Thoracic aorta (tissue), 2 donors: ENCODE data around the gene CYP24A1. TPM values are rescaled to one million over a fixed set of nuclear protein-coding genes. Genes with fewer than 3 reads are reported as not detected.
"Not testable (repeated sequence)": the region's sequence is repeated elsewhere in the genome, so short reads cannot be mapped to it uniquely, and the experiment has no call there.

Source experiments
- ATAC-seq: fragments of 150-250 bp; one replicate; pipeline ENCODE4 v1.8.0; 2017; ENCODE audit warnings: low read depth; ENCODE audit not compliant: insufficient number of reproducible peaks, low FRiP score
- DNase-seq: peaks from one replicate; pipeline ENCODE4 v3.0.0-alpha.2; 2020; ENCODE audit warnings: low spot score
- H3K27ac ChIP-seq, 2 donors: fragments of 200-600 bp; sonication (generic); 1 replicate in 1 of 2; 2 replicates in 1 of 2; pipeline ENCODE4 v1.5.1; 2016; ENCODE audit warnings: mild to moderate bottlenecking in 2 of 2, moderate library complexity in 2 of 2
- H3K27me3 ChIP-seq: fragments of 200-600 bp; sonication (generic); replicated peaks from 2 replicates; pipeline ENCODE4 v1.6.0; 2016; ENCODE audit warnings: mild to moderate bottlenecking; ENCODE audit not compliant: insufficient read depth
- H3K36me3 ChIP-seq: fragments of 200-600 bp; sonication (generic); one replicate; pipeline ENCODE4 v1.5.1; 2016
- H3K4me1 ChIP-seq, 2 donors: fragments of 200-600 bp; sonication (generic); 1 replicate in 1 of 2; 2 replicates in 1 of 2; pipeline versions ENCODE4 v1.5.1 to v1.6.0; 2016; ENCODE audit warnings: low read depth in 2 of 2, mild to moderate bottlenecking in 1 of 2; ENCODE audit not compliant: control insufficient read depth in 1 of 2
- H3K4me3 ChIP-seq: fragments of 200-600 bp; sonication (generic); 2 replicates; pipeline ENCODE4 v1.5.1; 2016; ENCODE audit warnings: mild to moderate bottlenecking
- H3K9me3 ChIP-seq: fragments of 200-600 bp; sonication (generic); 2 replicates; pipeline ENCODE4 v1.5.1; 2016
- CTCF ChIP-seq: fragments of 200-600 bp; sonication (generic); IDR thresholded peaks from one replicate; pipeline ENCODE4 v1.5.1; 2019; ENCODE audit warnings: antibody characterized with exemption
- total RNA-seq, 2 donors: library from RNA; depleted of rRNA; stranded (reverse); fragments of >200 nt; gene quantifications; one replicate each; pipeline versions ENCODE4 v1.1.0 to v1.2.3, GENCODE V29; 2016

CYP24A1 gene
- total RNA-seq, 2 donors from 2014 or later = not detected

DNA sequence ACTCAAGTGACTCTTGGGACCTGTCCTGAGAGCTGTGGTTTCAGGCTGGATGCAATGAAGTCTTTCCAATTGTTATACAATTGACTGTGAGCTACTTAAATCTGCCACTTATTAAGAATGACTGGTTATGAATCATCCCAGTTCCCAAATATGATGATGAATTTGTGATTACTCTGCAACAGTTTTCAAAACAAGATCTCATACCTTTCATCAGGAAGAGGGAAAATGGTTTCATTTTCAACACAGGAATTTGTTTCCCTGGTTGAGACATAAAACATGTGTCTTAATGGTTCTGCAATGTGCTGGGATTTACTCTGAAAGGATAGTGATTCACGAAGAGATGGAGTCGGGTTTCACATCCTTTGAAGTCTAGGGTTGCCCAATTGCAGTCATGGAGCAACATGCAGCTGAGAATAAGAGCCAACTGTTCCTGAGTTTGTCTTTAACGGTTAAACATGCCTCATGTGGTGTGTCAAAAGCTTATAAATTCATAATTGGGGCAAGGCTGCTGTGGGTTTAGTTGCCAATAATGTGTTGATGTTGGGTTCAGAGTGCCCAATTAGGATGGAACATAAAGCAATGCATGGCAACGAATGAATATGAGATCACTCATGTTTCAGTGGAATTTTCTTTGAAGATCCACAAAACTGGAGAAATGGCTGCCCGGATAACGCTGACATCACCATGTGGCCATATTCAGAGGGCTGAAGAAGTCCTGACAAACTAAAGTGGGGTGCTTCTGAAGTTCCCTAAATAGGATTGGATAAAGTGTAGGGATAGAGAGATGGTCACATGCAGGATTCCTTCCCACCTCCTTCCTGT, 41.0 kb downstream of the CYP24A1 start:
- Histone ChIP-seq H3K4me3 (no peak overlapping the region), H3K27ac (no peak overlapping the region), H3K36me3 (no peaks in the 10 kb centered on the region), H3K27me3 (no peaks in the 10 kb centered on the region), H3K9me3 (no peaks in the 10 kb centered on the region), H3K4me1 (no peaks in the 10 kb centered on the region)
- no peak for TF ChIP-seq CTCF
- DNase-seq (no peak), ATAC-seq (no peak)

GRCh38 chr20:54131675-54132611, 41.8 kb downstream of the CYP24A1 start:
- ATAC-seq (no peak), DNase-seq (no peak)
- Histone ChIP-seq H3K27ac (no peak overlapping the region), H3K4me3 (no peak overlapping the region), H3K9me3 (no peaks in the 10 kb centered on the region), H3K4me1 (no peaks in the 10 kb centered on the region), H3K36me3 (no peaks in the 10 kb centered on the region), H3K27me3 (no peaks in the 10 kb centered on the region)
- TF ChIP-seq CTCF = no peak

DNA sequence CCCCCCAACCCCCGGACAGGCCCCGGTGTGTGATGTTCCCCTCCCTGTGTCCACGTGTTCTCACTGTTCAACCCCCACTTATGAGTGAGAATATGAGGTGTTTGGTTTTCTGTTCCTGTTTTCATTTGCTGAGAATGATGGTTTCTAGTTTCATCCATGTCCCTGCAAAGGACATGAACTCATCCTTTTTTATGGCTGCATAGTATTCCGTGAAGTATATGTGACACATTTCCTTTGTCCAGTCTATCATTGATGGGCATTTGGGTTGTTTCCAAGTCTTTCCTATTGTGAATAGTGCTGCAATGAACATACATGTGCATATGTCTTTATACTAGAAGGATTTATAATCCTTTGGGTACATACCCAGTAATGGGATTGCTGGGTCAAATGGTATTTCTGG, 42.7 kb downstream of the CYP24A1 start:
- DNase-seq, H3K27ac ChIP-seq, H3K4me1 ChIP-seq, H3K4me3 ChIP-seq, H3K36me3 ChIP-seq, H3K9me3 ChIP-seq, ATAC-seq, H3K27me3 ChIP-seq: not testable (repeated sequence)

DNA sequence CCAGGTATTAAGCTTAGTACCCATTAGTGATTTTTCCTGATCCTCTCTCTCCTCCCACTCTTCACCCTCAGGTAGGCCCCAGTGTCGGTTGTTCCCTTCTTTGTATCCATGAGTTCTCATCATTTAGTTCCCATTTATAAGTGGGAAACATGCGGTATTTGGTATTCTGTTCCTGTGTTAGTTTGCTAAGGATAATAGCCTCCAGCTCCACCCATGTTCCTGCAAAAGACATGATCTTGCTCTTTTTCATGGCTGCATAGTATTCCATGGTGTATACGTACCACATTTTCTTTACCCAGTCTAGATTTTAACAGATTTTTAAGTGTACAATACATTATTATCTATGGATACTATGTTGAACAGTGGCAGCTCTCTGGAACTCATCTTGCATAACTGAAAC, 44.4 kb downstream of the CYP24A1 start:
- Histone ChIP-seq H3K4me3 (no peak overlapping the region), H3K27ac (no peak overlapping the region), H3K36me3 (no peaks in the 10 kb centered on the region), H3K4me1 (no peaks in the 10 kb centered on the region), H3K27me3 (no peaks in the 10 kb centered on the region), H3K9me3 (no peaks in the 10 kb centered on the region)
- no peak for TF ChIP-seq CTCF
- DNase-seq (no peak), ATAC-seq (no peak)

DNA sequence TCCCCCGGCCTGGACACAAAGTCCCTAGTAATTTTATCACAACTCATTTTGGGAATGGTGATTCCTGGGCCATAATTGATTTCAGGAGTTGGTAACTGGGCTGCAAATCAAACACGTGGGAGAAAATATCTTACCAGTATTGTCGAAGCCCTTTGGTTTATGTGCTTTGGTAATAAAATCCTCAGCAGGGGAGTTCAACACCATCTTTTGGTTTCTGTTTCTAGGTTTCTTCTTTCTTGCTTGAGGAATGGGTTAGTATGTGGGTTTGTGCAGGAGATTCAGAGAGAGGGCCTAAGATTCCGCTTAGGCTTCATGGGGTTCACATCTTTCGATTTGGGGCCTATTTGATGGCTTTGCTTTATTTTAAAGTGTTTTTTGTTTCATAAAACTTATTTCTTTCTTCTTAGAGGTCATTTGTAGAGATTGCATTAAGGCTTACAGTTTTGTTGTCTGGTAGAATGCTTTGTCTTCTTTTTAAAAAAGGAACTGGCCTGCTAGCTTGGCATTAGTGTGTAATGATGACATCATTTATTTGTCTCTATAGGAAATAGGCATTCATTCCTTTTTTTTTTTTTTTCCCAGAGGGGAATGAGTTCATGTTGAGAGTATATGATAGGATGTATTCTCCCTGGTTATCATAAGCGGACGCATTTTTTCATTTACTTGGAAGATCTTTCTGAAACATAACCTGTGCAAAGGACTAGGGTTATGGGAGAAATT, 45.8 kb downstream of the CYP24A1 start:
- no peak for TF ChIP-seq CTCF
- DNase-seq = no peak
- ATAC-seq = no peak
- H3K4me3 ChIP-seq = no peak overlapping the region
- no peaks in the 10 kb centered on the region for H3K9me3 ChIP-seq
- no peaks in the 10 kb centered on the region for H3K36me3 ChIP-seq
- H3K27me3 ChIP-seq = no peaks in the 10 kb centered on the region
- H3K4me1 ChIP-seq = no peaks in the 10 kb centered on the region
- no peak overlapping the region for H3K27ac ChIP-seq
